ENCODE measurements around the gene MIB2.
"Not testable (repeated sequence)": the region's sequence is repeated elsewhere in the genome, so short reads cannot be mapped to it uniquely, and the experiment has no call there.

Gene MIB2

DNA sequence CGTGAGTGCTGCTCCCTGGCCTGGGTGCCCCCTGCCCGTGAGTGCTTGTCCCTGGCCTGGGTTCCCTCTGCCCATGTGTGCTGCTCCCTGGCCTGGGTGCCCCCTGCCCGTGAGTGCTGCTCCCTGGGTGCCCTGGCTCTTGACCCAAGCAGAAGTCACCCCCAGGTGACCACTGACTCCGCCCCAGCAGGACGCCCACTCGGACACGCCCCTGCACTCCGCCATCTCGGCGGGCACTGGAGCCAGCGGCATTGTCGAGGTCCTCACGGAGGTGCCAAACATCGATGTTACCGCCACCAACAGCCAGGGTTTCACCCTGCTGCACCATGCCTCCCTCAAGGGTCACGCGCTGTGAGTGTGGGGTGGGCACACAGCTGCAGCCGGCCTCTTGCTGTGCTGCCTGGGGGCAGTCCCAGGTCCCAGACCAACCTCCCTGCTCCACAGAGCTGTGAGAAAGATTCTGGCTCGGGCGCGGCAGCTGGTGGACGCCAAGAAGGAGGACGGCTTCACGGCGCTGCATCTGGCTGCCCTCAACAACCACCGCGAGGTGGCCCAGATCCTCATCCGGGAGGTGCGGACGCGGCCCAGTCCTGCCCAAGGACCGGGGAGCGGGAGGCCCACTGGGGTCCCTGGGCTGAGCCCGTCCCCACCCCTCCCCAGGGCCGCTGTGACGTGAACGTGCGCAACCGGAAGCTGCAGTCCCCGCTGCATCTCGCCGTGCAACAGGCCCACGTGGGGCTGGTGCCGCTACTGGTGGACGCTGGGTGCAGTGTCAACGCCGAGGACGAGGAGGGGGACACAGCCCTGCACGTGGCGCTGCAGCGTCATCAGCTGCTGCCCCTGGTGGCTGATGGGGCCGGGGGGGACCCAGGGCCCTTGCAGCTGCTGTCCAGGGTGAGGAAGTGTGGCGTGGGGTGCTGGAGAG is 12.8 kb downstream of the MIB2 start:
- ATAC-seq, result no peak

GRCh38 chr1:1628754-1629429 is 13.6 kb downstream of the MIB2 start:
- peak in 1 of 2 donors; percentile 15 for ATAC-seq

GRCh38 chr1:1629430-1630190 is 14.3 kb downstream of the MIB2 start:
- ATAC-seq, result peak; percentile 38 to 47

- ATAC-seq, result peak; percentile 80 to 87
These were observed 15.1 kb downstream of the MIB2 start for GRCh38 chr1:1630191-1630964.

DNA sequence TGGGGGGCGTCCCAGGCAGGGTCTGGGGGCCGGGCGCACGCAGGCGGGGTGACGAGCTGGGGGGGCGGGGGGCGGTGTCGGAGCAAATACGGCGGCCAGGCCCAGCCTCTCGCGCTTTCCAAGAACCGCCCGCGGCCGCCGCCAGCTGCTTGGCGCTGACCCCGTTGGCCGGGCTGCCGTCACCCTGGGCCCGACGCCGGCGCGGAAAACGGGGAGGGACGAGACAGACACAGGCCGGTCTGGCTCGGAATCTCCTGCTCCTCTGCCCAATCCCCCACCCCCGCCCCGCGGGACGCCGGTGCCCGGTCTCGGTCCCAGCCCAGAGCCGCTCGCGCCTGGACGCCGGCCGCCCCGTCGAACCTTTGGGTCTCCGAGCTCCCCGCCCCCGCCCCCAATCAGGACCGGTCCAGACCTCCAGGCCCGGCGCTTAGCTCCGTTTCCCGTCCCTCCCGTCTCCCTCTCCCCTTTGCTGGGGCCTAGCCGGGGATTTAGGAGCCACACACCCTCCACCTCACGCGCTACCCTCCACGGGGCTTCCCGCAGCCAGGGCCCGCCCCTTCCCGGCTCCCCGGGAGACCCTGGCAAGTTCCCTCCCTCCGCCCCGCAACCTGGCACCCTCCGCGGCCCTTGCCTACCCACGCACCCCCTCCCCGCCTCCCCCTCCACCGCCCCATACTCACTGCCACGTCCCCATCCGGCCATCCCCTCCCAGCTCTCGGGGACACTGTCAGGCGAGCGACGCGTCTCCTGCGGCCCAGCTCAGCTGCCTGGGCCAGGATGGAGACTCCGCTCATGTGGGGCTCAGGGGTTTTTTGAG is 15.9 kb downstream of the MIB2 start:
- no peak for ATAC-seq

DNA sequence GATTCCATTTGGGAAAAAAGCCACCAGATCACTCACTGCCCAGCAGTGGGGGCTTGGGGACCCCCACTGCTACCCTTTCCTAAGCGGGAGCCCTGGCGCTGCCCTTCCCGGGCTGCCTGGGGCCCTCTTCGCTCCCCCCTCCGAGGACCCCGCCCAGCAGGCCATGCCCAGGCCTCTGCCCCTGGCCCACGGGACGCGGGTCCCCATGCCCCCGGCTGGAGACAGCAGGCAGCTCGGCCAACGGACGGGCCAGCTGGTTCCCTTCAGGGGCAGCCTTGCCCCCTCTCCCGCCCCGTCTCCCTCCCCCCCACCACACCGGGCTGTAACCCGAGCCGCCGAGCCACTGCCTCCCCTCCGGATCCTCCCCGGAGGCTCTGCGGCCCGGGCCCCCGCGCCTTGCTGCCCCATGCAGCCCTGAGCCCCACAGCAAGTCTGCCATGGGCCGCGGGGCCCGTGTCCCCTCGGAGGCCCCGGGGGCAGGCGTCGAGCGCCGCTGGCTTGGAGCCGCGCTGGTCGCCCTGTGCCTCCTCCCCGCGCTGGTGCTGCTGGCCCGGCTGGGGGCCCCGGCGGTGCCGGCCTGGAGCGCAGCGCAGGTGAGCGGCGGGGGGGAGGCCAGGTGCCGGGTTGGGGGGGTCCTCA is 16.6 kb downstream of the MIB2 start, which contains the start of gene MMP23B:
TSS of gene MMP23B (plus strand) at position 392 of the 639 bp plus-strand sequence. CDS start at position 438, 46 bp downstream.
- ATAC-seq, result no peak

- ATAC-seq, result not testable (repeated sequence)
These were observed 18.1 kb downstream of the MIB2 start for GRCh38 chr1:1633409-1633808.

DNA sequence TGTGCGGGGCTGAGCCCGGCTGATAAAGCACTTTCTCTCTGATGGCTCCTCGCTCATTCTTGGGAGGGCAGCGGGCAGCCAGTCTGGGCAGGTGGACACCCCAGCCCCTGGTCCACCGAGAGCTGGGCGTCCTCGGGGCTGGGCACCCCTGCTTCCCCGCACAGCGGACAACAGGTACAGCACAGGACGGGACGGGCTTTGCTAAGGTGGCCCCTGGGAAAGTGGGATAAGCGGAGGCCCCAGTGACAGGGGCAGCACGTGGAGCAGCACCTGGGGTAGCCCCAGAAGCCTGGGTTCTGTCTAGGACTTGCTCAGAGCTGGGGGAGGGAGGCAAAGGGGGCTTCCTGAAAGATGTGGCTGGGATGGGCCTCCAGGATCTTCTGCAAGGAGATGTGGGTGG is 19.3 kb downstream of the MIB2 start:
- not testable (repeated sequence) for ATAC-seq

- ATAC-seq, result not testable (repeated sequence)
These were observed 21.6 kb downstream of the MIB2 start for GRCh38 chr1:1636621-1637478.

DNA sequence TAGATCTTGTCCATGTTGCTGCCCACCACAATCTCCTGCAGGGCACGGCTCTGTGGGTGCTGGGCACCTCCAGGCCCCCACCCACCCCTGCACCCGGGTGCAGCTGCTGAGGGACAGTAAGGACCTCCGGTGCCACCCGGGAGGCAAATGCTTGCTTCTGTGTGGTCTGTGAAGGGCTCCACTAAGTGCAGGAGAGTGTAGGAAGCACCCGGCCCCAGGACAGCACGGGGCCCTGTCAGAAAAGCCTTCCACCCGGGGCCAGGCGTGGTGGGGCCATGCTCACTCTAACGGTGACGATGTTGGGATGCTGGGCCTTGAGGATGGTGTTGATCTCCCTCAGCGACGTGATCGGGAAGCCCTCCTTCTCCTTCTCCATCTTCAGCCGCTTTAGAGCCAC is 22.2 kb downstream of the MIB2 start:
- not testable (repeated sequence) for ATAC-seq

GRCh38 chr1:1638528-1638927 is 23.2 kb downstream of the MIB2 start:
- not testable (repeated sequence) for ATAC-seq

DNA sequence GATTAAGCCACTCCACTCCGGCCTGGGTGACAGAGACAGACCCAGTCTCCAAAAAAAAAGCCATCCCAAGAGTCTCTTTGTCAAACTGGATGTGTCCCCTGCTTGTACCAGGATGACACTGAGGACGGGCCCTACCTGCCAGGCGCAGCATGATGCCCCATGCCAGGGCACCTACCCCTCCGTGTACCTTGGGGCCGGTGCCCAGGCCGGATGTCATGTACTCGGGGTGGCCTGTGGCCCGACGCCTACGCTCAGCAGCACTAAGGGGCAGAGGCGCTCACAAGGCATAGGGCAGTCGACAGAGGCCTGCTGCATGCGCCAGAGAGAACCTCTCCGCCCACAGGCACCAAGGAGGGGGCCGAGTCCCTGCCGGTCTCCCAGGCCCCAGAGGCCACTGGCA is 24.1 kb downstream of the MIB2 start:
- ATAC-seq, result not testable (repeated sequence)

DNA sequence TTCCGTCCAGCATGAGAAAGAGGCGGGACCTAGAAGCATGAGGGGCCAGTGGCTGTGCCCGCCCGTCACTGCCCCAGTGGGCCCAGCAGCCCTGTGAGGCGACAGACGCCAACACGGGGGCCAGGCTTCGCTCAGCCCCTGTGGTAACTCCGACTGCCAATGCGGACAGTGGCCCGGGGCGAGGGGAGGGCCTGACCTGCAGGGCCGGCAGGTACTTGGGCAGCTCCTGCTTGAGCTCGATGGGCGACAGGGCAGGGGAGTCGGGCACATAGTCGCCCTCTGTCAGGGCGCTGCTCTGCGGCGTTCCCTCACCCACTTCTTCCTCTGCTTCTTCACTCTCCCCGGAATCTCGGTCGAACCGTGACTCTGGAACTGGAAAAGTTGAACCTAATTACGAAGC is 24.8 kb downstream of the MIB2 start:
- not testable (repeated sequence) for ATAC-seq

GRCh38 chr1:1640711-1641461 is 25.6 kb downstream of the MIB2 start:
- ATAC-seq, result not testable (repeated sequence)

DNA sequence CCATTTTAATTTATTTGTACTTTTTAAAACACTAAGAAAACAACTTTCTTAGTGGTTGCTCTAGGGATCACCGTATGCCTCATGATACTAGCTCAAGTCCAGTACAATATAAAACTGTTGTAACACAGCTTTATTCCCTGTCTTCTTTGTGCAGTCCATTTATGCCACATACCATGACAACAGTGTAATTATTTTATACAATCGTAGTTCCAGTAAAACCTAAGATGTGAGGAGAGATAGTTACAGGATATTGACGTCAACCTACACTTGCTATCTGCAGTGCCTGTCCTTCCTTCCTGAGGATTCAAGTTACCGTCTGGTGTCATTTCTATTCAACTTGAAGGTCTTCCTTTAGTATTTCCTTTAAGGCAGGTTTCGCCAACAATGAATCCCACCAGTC is 31.0 kb downstream of the MIB2 start:
- ATAC-seq, result not testable (repeated sequence)

DNA sequence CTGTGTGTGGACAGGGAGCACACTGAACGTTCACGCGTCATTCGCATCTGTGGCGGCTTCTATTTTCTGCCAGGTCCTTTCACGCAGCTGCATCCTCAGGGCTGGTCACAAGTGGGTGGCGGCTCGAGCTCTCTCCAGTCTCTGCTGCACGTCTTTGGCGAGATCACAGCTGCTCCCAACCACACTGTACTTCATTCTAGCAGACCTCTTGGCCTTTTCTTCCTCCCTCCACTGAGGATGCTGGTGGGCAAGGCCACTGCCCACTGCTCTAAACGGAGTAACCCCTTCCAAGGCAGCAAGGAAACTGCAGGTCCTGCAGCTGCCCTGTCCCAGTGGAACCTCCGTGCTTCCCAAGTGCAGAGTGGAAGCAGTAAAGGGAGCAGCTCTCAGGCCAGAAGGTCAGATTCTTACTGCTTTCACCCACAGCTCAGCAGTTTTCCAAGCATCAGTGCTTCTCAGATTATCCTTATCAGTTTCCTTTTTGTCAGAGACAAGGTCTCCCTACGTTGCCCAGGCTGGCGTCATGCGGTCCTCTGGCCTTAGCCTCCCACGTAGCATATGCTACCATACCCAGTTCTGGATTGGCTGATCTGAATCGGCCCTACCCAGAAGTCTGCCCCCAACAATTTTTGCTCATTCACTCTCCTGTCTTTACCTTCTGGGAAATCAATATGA is 32.4 kb downstream of the MIB2 start:
- ATAC-seq, result not testable (repeated sequence)

- ATAC-seq, result not testable (repeated sequence)
These were observed 33.0 kb downstream of the MIB2 start for GRCh38 chr1:1648265-1648664.
